Measurements from ENCODE around the gene RRAGD.

The RRAGD gene

GRCh38 chr6:89434150-89434499 lies 22.1 kb upstream of the RRAGD start:
- H3K27ac Mint-ChIP-seq (ENCODE audit: low read depth): no peak overlapping the region
- no peaks in the 10 kb centered on the region for H3K9me3 Mint-ChIP-seq
- H3K27me3 Mint-ChIP-seq: peaks cover 2% of the 10 kb centered on the region
- ATAC-seq (replicated peaks; ENCODE audit: extremely low read depth, poor library complexity, severe bottlenecking): no peak
- H3K36me3 Mint-ChIP-seq (ENCODE audit: insufficient read depth): peaks cover 5% of the 10 kb centered on the region
- DNase-seq (ENCODE audit: low spot score in 2 of 2): no peak
- peaks cover 12% of the 10 kb centered on the region for H3K4me1 Mint-ChIP-seq
- peak overlapping the region; percentile 78 for H3K4me3 Mint-ChIP-seq

- ATAC-seq (replicated peaks; ENCODE audit: extremely low read depth, poor library complexity, severe bottlenecking) (peak; percentile 30), DNase-seq (ENCODE audit: low spot score in 2 of 2) (peak in 1 of 2 donors; percentile 17)
- Mint-ChIP-seq H3K9me3 (no peaks in the 10 kb centered on the region), H3K27me3 (peaks cover 8% of the 10 kb centered on the region), H3K4me1 (peaks cover 12% of the 10 kb centered on the region), H3K27ac (ENCODE audit: low read depth) (no peak overlapping the region), H3K4me3 (peak overlapping the region; percentile 78), H3K36me3 (ENCODE audit: insufficient read depth) (peaks cover 5% of the 10 kb centered on the region)
Measured at GRCh38 chr6:89433252-89434149, 21.4 kb upstream of the RRAGD start.

DNA sequence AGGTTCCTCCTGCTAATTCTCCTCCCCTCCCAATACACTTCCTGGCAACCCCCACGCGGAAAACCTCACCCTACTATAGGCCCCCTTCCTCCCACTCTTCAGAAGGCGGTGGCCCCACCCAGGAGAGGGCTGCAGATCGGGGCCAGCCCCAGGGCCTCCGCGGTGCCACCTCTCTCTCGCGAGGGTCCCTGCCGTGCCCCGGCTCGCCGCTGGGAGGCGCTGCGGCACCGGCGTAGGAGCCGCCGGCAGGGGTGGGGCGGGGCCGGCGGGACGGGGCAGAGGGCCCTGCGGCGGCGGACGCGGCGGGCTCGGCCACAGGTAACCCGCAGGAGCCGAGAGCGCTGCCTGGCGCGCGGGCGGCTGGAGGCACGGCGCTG lies 20.8 kb upstream of the RRAGD start, which contains the start of gene ANKRD6:
ANKRD6 (plus strand) TSS at position 278 of the 377 bp plus-strand sequence. CDS start 133,825 bp downstream, outside the sequence.
- peak; percentile 67 to 80 for DNase-seq (ENCODE audit: low spot score in 2 of 2)
- peaks cover 12% of the 10 kb centered on the region for H3K4me1 Mint-ChIP-seq
- no peaks in the 10 kb centered on the region for H3K9me3 Mint-ChIP-seq
- H3K36me3 Mint-ChIP-seq (ENCODE audit: insufficient read depth): peaks cover 5% of the 10 kb centered on the region
- peak; percentile 85 for ATAC-seq (replicated peaks; ENCODE audit: extremely low read depth, poor library complexity, severe bottlenecking)
- peak within 1 kb of the TSS; percentile 78 for H3K4me3 Mint-ChIP-seq
- H3K27me3 Mint-ChIP-seq: peaks cover 15% of the 10 kb centered on the region
- H3K27ac Mint-ChIP-seq (ENCODE audit: low read depth): no peak within 1 kb of the TSS

DNA sequence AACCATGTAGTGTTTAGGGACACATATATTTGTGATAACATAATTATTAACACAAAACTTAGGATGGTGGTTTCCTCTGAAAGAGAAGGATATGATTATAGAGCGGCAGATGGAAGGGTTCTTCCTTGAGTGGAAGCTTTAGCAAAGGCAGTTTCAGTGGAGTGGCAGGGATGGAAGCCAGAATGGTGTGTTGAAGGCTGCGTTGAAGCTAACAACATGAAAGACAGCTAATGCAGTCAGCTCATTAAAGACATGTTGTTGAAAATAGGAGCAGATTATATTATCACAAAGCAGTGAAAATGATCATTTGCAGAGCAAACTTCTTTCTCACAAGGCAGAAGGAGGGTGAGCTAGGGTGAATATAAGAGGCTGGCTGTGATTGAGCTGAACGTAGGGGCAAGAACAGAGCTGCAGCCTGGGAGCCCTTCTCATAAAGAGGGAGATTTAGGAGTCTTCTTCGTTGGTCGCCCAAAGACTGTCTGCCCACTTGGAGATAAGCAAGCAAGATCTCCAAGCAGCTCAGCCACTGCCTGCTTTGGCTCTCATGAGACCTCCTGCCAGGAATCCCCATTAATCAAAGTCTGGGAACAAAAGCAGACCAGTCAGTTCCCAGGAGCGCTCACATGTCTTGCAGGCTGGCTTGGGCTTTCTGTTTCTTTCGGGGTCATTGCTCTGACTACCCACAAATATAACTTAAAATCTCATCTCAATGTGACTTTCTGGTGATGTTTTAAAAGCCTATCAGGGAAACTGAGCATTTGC lies 18.3 kb upstream of the RRAGD start:
- ATAC-seq (replicated peaks; ENCODE audit: extremely low read depth, poor library complexity, severe bottlenecking) (no peak), DNase-seq (ENCODE audit: low spot score in 2 of 2) (no peak)
- peaks cover 5% of the 10 kb centered on the region for H3K36me3 Mint-ChIP-seq (ENCODE audit: insufficient read depth)
- H3K4me3 Mint-ChIP-seq: no peak overlapping the region
- H3K4me1 Mint-ChIP-seq: peaks cover 12% of the 10 kb centered on the region
- H3K9me3 Mint-ChIP-seq: no peaks in the 10 kb centered on the region
- H3K27ac Mint-ChIP-seq (ENCODE audit: low read depth): no peak overlapping the region
- peaks cover 29% of the 10 kb centered on the region for H3K27me3 Mint-ChIP-seq

DNA sequence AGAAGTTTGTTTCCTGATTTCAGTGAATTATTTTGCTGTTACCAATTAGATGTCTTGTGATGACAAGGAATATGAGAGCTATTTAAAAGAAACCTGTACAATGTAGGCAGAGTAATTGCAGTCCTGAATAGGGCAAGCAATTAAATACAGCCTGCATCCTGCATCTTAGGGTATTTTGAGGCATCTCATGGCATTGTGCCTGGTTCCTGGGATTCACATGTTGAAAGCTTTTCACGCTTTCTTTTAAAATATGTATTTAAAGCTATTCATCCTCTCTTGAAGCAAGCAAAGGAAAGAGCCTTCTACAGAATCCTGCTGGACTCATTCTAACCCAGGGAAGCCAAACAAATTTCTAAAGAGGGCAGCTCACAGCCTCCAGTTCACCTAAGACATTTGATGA lies 4.7 kb upstream of the RRAGD start:
- Mint-ChIP-seq H3K4me1 (peaks cover 5% of the 10 kb centered on the region), H3K27ac (ENCODE audit: low read depth) (no peak overlapping the region), H3K9me3 (no peaks in the 10 kb centered on the region), H3K27me3 (peaks cover 52% of the 10 kb centered on the region), H3K36me3 (ENCODE audit: insufficient read depth) (peaks cover 2% of the 10 kb centered on the region), H3K4me3 (no peak overlapping the region)
- no peak for DNase-seq (ENCODE audit: low spot score in 2 of 2)
- ATAC-seq (replicated peaks; ENCODE audit: extremely low read depth, poor library complexity, severe bottlenecking): no peak

- Mint-ChIP-seq H3K36me3 (ENCODE audit: insufficient read depth) (peaks cover 2% of the 10 kb centered on the region), H3K4me3 (no peak overlapping the region), H3K9me3 (no peaks in the 10 kb centered on the region), H3K4me1 (peaks cover 5% of the 10 kb centered on the region), H3K27ac (ENCODE audit: low read depth) (no peak overlapping the region), H3K27me3 (peaks cover 50% of the 10 kb centered on the region)
- DNase-seq (ENCODE audit: low spot score in 2 of 2) (no peak), ATAC-seq (replicated peaks; ENCODE audit: extremely low read depth, poor library complexity, severe bottlenecking) (no peak)
Measured at GRCh38 chr6:89415185-89415584, 3.1 kb upstream of the RRAGD start.

- Mint-ChIP-seq H3K9me3 (no peaks in the 10 kb centered on the region), H3K4me1 (peaks cover 5% of the 10 kb centered on the region), H3K4me3 (no peak overlapping the region), H3K27me3 (peaks cover 50% of the 10 kb centered on the region), H3K36me3 (ENCODE audit: insufficient read depth) (peaks cover 2% of the 10 kb centered on the region), H3K27ac (ENCODE audit: low read depth) (no peak overlapping the region)
- ATAC-seq (replicated peaks; ENCODE audit: extremely low read depth, poor library complexity, severe bottlenecking) (no peak), DNase-seq (ENCODE audit: low spot score in 2 of 2) (no peak)
Measured at GRCh38 chr6:89414215-89414614, 2.1 kb upstream of the RRAGD start.

GRCh38 chr6:89413006-89413400 lies 930 bp upstream of the RRAGD start:
- Mint-ChIP-seq H3K27ac (ENCODE audit: low read depth) (peak overlapping the region; percentile 70), H3K9me3 (no peaks in the 10 kb centered on the region), H3K4me3 (peak overlapping the region; percentile 97), H3K36me3 (ENCODE audit: insufficient read depth) (peaks cover 2% of the 10 kb centered on the region), H3K4me1 (peaks cover 5% of the 10 kb centered on the region), H3K27me3 (peaks cover 49% of the 10 kb centered on the region)
- no peak for ATAC-seq (replicated peaks; ENCODE audit: extremely low read depth, poor library complexity, severe bottlenecking)
- no peak for DNase-seq (ENCODE audit: low spot score in 2 of 2)

- peak overlapping the region; percentile 97 for H3K4me3 Mint-ChIP-seq
- H3K9me3 Mint-ChIP-seq: no peaks in the 10 kb centered on the region
- H3K27me3 Mint-ChIP-seq: peaks cover 40% of the 10 kb centered on the region
- H3K36me3 Mint-ChIP-seq (ENCODE audit: insufficient read depth): peaks cover 2% of the 10 kb centered on the region
- DNase-seq (ENCODE audit: low spot score in 2 of 2) (no peak), ATAC-seq (replicated peaks; ENCODE audit: extremely low read depth, poor library complexity, severe bottlenecking) (peak; percentile 38)
- peaks cover 5% of the 10 kb centered on the region for H3K4me1 Mint-ChIP-seq
- peak overlapping the region; percentile 38 for H3K27ac Mint-ChIP-seq (ENCODE audit: low read depth)
Measured at GRCh38 chr6:89411145-89412070, 665 bp downstream of the RRAGD start.

DNA sequence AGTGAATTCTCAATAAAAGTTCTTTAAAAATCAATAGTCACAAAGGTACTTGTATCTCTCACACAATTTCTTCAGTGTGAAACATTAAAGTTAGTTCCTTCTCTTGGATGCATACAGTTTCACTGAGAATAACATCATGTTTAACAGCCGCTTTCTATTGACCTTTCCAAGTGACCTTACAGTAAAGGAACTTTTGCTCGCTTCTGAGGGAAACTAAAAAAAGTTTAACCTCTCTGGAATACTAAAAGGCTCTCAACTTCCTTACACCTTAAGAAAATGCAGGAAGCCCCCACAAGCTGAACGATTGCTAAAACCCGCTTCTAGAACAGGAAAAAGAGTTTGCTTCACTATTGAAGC lies 1.3 kb downstream of the RRAGD start:
- no peak for ATAC-seq (replicated peaks; ENCODE audit: extremely low read depth, poor library complexity, severe bottlenecking)
- H3K4me3 Mint-ChIP-seq: peak overlapping the region; percentile 97
- H3K27ac Mint-ChIP-seq (ENCODE audit: low read depth): peak overlapping the region; percentile 38
- peaks cover 34% of the 10 kb centered on the region for H3K27me3 Mint-ChIP-seq
- H3K9me3 Mint-ChIP-seq: no peaks in the 10 kb centered on the region
- peaks cover 5% of the 10 kb centered on the region for H3K4me1 Mint-ChIP-seq
- no peak for DNase-seq (ENCODE audit: low spot score in 2 of 2)
- peaks cover 2% of the 10 kb centered on the region for H3K36me3 Mint-ChIP-seq (ENCODE audit: insufficient read depth)

- Mint-ChIP-seq H3K36me3 (ENCODE audit: insufficient read depth) (peaks cover 2% of the 10 kb centered on the region), H3K4me1 (peaks cover 5% of the 10 kb centered on the region), H3K27ac (ENCODE audit: low read depth) (peak overlapping the region; percentile 38), H3K9me3 (no peaks in the 10 kb centered on the region), H3K4me3 (peak overlapping the region; percentile 97), H3K27me3 (peaks cover 34% of the 10 kb centered on the region)
- ATAC-seq (replicated peaks; ENCODE audit: extremely low read depth, poor library complexity, severe bottlenecking) (no peak), DNase-seq (ENCODE audit: low spot score in 2 of 2) (no peak)
Measured at GRCh38 chr6:89410231-89410761, 1.8 kb downstream of the RRAGD start.

DNA sequence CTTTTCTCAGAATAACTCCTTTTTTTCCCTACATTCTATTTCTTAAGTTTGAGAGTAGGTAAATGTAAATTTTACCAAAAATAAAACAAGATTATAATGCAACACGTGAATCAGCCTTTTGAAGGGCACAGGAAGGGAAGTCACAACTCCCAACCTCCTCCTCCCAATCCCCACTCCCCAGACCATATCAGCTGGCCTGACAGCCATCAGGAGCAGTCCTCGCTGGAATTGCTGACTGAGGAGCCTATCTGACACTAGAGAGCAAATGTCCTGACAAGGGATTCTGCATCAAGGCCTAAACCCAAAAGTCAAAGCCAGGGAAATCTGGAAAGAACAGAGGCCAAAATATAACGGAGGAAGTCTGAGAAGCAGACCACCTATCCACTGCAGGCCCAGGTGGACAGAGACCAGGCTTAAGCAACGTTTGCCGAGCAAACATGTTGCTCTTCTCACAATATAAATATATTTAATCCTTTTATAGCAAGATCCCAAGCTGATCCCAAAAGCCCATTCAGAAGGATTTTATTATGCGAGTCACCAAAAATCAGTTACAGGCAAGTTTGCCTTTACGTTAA lies 2.5 kb downstream of the RRAGD start:
- no peak overlapping the region for H3K4me3 Mint-ChIP-seq
- ATAC-seq (replicated peaks; ENCODE audit: extremely low read depth, poor library complexity, severe bottlenecking) (no peak), DNase-seq (ENCODE audit: low spot score in 2 of 2) (no peak)
- no peak overlapping the region for H3K27ac Mint-ChIP-seq (ENCODE audit: low read depth)
- H3K27me3 Mint-ChIP-seq: peaks cover 34% of the 10 kb centered on the region
- no peaks in the 10 kb centered on the region for H3K9me3 Mint-ChIP-seq
- peaks cover 2% of the 10 kb centered on the region for H3K36me3 Mint-ChIP-seq (ENCODE audit: insufficient read depth)
- H3K4me1 Mint-ChIP-seq: peaks cover 5% of the 10 kb centered on the region
